ENCODE results near the gene RAB11FIP3.

DNA sequence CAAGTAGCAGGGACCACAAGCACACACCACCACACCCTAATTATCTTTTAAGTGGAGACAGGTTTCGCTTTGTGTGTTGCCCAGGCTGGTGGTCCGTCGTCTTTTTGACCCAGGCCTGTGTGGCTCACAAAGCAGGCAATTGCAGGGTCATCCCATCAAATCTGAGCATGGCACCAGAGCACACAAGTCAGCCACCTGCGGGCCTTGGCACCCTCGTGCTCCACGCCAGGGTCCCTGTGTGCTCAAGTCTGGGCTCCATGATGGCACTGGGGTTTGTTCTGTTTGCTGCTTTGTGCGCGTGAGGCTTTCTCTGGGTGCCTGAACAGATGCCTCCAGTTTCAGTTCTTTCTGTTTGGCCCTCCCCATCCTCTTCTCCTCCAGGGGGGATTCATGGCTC lies 99.7 kb downstream of the RAB11FIP3 start:
- TF ChIP-seq POLR2A (IDR thresholded peaks at IDR 0.05; ENCODE audit: low read depth, low read length) (no peak), ZBED1 (IDR thresholded peaks at IDR 0.05; ENCODE audit: borderline replicate concordance) (no peak), EP300 (IDR thresholded peaks at IDR 0.05; ENCODE audit: borderline replicate concordance in 1 of 2, control insufficient read depth in 1 of 2, low read depth in 2 of 2, low read length in 2 of 2) (no peak), E4F1 (IDR thresholded peaks at IDR 0.05; ENCODE audit: borderline replicate concordance, partially characterized antibody) (no peak), RELA (IDR thresholded peaks at IDR 0.05; ENCODE audit: borderline replicate concordance, partially characterized antibody) (no peak), HDAC6 (IDR thresholded peaks at IDR 0.05; ENCODE audit: unreplicated experiment) (no peak), NFYB (IDR thresholded peaks at IDR 0.05; ENCODE audit: insufficient read depth, low read depth, low read length) (no peak), BRCA1 (IDR thresholded peaks at IDR 0.05; ENCODE audit: low read depth, low read length) (no peak), TCF12 (IDR thresholded peaks at IDR 0.05; ENCODE audit: low read depth, low read length) (no peak), SUZ12 (IDR thresholded peaks at IDR 0.05; ENCODE audit: unreplicated experiment) (no peak)
- TF ChIP-seq, protein P1, sequence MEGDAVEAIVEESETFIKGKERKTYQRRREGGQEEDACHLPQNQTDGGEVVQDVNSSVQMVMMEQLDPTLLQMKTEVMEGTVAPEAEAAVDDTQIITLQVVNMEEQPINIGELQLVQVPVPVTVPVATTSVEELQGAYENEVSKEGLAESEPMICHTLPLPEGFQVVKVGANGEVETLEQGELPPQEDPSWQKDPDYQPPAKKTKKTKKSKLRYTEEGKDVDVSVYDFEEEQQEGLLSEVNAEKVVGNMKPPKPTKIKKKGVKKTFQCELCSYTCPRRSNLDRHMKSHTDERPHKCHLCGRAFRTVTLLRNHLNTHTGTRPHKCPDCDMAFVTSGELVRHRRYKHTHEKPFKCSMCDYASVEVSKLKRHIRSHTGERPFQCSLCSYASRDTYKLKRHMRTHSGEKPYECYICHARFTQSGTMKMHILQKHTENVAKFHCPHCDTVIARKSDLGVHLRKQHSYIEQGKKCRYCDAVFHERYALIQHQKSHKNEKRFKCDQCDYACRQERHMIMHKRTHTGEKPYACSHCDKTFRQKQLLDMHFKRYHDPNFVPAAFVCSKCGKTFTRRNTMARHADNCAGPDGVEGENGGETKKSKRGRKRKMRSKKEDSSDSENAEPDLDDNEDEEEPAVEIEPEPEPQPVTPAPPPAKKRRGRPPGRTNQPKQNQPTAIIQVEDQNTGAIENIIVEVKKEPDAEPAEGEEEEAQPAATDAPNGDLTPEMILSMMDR (IDR thresholded peaks at IDR 0.05 in 2 of 3, conservative IDR thresholded peaks at IDR 0.05 in 1 of 3; ENCODE audit: control insufficient read depth in 2 of 3, extremely low read depth in 1 of 3, insufficient read depth in 1 of 3, low read depth in 3 of 3, low read length in 3 of 3) = no peak
- TF ChIP-seq, protein P2, sequence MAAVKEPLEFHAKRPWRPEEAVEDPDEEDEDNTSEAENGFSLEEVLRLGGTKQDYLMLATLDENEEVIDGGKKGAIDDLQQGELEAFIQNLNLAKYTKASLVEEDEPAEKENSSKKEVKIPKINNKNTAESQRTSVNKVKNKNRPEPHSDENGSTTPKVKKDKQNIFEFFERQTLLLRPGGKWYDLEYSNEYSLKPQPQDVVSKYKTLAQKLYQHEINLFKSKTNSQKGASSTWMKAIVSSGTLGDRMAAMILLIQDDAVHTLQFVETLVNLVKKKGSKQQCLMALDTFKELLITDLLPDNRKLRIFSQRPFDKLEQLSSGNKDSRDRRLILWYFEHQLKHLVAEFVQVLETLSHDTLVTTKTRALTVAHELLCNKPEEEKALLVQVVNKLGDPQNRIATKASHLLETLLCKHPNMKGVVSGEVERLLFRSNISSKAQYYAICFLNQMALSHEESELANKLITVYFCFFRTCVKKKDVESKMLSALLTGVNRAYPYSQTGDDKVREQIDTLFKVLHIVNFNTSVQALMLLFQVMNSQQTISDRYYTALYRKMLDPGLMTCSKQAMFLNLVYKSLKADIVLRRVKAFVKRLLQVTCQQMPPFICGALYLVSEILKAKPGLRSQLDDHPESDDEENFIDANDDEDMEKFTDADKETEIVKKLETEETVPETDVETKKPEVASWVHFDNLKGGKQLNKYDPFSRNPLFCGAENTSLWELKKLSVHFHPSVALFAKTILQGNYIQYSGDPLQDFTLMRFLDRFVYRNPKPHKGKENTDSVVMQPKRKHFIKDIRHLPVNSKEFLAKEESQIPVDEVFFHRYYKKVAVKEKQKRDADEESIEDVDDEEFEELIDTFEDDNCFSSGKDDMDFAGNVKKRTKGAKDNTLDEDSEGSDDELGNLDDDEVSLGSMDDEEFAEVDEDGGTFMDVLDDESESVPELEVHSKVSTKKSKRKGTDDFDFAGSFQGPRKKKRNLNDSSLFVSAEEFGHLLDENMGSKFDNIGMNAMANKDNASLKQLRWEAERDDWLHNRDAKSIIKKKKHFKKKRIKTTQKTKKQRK (IDR thresholded peaks at IDR 0.05; ENCODE audit: low read depth, low read length) = no peak
